Lower leg skin (tissue), 4 donors: ENCODE data around the gene TRPM2. TPM values are rescaled to one million over a fixed set of nuclear protein-coding genes. Genes with fewer than 3 reads are reported as not detected.

Experiments used
- DNase-seq, 2 donors: peaks; one replicate each; pipeline ENCODE4 v3.0.0-alpha.2; 2019; ENCODE audit warnings: low spot score in 2 of 2
- H3K4me3 ChIP-seq: fragments of 200-600 bp; sonication (generic); 2 replicates; pipeline ENCODE4 v1.5.1; 2017; ENCODE audit warnings: mild to moderate bottlenecking, low read depth; ENCODE audit not compliant: poor library complexity, severe bottlenecking
- CTCF ChIP-seq, 3 donors: fragments of 450-650 bp; IDR thresholded peaks; one replicate each; pipeline ENCODE4 v1.5.1; 2016; ENCODE audit warnings: antibody characterized with exemption in 3 of 3, mild to moderate bottlenecking in 3 of 3, moderate library complexity in 2 of 3
- POLR2A ChIP-seq, 2 donors: fragments of 450-650 bp; IDR thresholded peaks; one replicate each; pipeline ENCODE4 v1.6.1; 2016 to 2017; ENCODE audit warnings: antibody characterized with exemption in 2 of 2, mild to moderate bottlenecking in 1 of 2, moderate library complexity in 1 of 2
- WGBS, 2 donors: methylation state at CpG; one replicate each; pipeline ENCODE4 v1.1.5; 2018; 5-methylcytosine and 5-hydroxymethylcytosine counted together
- intact Hi-C: fragments of 100-400 bp; cut with DNase I; formaldehyde crosslinking; loops from one replicate; pipeline ENCODE4 v1.15.0; 2023; ENCODE audit warnings: low total_unique reads
- total RNA-seq, 4 donors: library from RNA; depleted of rRNA; stranded (reverse); fragments of >200 nt; gene quantifications; one replicate each; pipeline ENCODE4 v1.1.0, GENCODE V29; 2016

Gene TRPM2
- total RNA-seq, 4 donors from 2014 or later = 1.9 to 9.4 (median 2.2) TPM

- TF ChIP-seq POLR2A (IDR thresholded peaks at IDR 0.05) (no peak), CTCF (IDR thresholded peaks at IDR 0.05) (no peak)
- no peak overlapping the region for H3K4me3 ChIP-seq
- intact Hi-C loops = no loop called here
- WGBS, 2 donors = 78 to 81% methylated on average over 19 to 22 of the region's 22 CpGs
- peak in 1 of 2 donors; percentile 68 for DNase-seq
These were observed 44.1 kb downstream of the TRPM2 start for GRCh38 chr21:44397431-44398031.

GRCh38 chr21:44398499-44398898, 45.1 kb downstream of the TRPM2 start:
- H3K4me3 ChIP-seq = no peak overlapping the region
- WGBS, 2 donors = 80 to 84% methylated on average over 9 of the region's 9 CpGs
- no peak for TF ChIP-seq POLR2A (IDR thresholded peaks at IDR 0.05)
- TF ChIP-seq CTCF (IDR thresholded peaks at IDR 0.05) = no peak
- intact Hi-C loops = no loop called here
- DNase-seq = peak in 1 of 2 donors; percentile 65

GRCh38 chr21:44399151-44399954, 45.9 kb downstream of the TRPM2 start:
- intact Hi-C loops = no loop called here
- WGBS, 2 donors = 80 to 85% methylated on average over 10 to 33 of the region's 33 CpGs
- DNase-seq = peak in 1 of 2 donors; percentile 75
- H3K4me3 ChIP-seq = no peak overlapping the region
- TF ChIP-seq CTCF (IDR thresholded peaks at IDR 0.05) (no peak), POLR2A (IDR thresholded peaks at IDR 0.05) (no peak)

GRCh38 chr21:44399955-44400790, 46.8 kb downstream of the TRPM2 start:
- 91 to 92% methylated on average over 12 to 23 of the region's 25 CpGs for WGBS, 2 donors
- H3K4me3 ChIP-seq = no peak overlapping the region
- TF ChIP-seq POLR2A (IDR thresholded peaks at IDR 0.05) (no peak), CTCF (IDR thresholded peaks at IDR 0.05) (no peak)
- peak in 1 of 2 donors; percentile 68 for DNase-seq
- intact Hi-C loops = no loop called here

- WGBS, 2 donors = 74 to 80% methylated on average over 13 of the region's 14 CpGs
- no peak overlapping the region for H3K4me3 ChIP-seq
- intact Hi-C loops = no loop called here
- DNase-seq = peak in 1 of 2 donors; percentile 65
- TF ChIP-seq POLR2A (IDR thresholded peaks at IDR 0.05) = no peak
- no peak for TF ChIP-seq CTCF (IDR thresholded peaks at IDR 0.05)
These were observed 47.5 kb downstream of the TRPM2 start for GRCh38 chr21:44400791-44401385.
